CD4-positive, alpha-beta T cell treated with Interleukin-17A for 4 hours (primary cell): ENCODE results near the gene DUS1L.

ENCODE experiments used
- DNase-seq: peaks from one replicate; pipeline ENCODE4 v3.0.0-alpha.2; 2020; ENCODE audit warnings: mixed read lengths

DUS1L gene

DNA sequence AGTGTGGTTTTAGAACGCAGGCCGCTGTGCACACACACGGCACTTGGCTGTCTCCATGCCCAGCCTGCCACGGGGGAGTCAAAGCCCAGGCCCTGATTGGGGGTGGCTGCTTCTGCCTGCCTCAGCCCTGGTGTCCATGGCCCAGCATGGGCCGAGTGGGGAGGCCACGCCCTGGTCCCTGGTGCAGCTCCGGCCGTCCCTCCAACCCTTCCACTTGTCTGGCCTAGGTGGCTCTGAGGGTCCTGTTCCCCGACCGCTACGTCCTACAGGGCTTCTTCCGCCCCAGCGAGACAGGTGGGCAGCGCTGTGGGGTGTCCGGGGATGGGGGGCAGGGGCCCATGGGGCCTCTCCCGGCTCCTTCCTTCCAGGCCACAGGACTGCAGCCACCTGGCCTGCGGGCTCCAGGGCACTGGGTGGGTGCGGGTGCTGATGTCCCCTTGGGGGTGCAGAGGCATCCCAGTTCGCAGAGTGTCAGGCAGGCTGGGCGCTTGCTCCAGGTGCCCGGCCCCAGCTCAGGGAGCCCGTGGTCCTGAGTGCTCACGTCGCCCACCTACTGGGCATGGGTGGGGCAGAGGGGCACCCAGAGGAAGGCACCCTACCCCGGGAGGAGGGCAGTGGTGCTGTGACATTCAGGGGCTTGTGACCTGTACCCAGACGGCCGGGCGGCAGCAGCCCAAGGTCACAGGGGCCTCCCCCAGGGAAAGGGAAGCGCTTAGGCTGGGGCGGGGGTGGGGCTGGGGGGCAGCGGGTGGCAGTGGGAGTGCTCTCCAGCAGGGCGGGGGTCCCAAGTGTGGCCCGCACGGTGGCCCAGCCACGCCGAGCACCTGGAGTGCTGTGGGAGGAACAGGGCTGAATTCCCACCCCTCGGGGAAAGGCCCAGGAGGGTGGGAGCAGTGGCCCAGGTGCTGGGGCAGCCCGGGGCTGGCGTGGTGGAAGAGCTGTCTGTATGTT lies 54.8 kb downstream of the DUS1L start:
- DNase-seq, result no peak

DNA sequence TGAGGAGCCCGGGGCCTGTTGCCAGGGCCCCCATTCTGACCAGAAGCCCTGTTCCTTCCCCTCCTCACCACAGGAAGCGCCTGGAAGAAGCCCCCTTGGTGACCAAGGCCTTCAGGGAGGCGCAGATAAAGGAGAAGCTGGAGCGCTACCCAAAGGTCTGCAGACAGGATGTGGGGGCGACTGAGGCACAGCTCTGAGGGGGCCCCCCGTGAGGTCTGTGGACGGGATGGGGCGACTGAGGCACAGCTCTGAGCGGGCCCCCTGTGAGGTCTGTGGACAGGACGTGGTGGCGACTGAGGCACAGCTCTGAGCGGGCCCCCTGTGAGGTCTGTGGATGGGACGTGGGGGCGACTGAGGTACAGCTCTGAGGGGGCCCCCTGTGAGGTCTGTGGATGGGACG lies 56.2 kb downstream of the DUS1L start:
- no peak for DNase-seq

DNA sequence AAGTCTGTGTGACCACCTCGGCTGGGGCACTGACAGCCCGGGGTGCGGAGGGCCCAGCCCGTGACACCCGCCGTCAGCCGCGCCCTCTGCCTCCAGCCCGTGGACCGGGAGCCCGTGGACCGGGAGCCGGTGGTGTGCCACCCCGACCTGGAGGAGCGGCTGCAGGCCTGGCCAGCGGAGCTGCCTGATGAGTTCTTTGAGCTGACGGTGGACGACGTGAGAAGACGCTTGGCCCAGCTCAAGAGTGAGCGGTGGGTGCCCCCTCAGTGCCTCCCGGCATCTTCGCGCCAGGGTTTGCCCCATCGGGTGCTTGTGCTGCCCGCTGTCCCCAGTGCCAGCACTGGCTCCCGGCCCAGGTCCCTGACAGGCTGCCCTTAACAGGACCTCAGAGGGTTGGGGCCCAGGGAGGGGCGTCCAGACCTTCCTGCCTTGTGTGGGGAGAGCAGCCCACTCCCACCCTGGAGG lies 56.6 kb downstream of the DUS1L start:
- DNase-seq, result no peak

DNA sequence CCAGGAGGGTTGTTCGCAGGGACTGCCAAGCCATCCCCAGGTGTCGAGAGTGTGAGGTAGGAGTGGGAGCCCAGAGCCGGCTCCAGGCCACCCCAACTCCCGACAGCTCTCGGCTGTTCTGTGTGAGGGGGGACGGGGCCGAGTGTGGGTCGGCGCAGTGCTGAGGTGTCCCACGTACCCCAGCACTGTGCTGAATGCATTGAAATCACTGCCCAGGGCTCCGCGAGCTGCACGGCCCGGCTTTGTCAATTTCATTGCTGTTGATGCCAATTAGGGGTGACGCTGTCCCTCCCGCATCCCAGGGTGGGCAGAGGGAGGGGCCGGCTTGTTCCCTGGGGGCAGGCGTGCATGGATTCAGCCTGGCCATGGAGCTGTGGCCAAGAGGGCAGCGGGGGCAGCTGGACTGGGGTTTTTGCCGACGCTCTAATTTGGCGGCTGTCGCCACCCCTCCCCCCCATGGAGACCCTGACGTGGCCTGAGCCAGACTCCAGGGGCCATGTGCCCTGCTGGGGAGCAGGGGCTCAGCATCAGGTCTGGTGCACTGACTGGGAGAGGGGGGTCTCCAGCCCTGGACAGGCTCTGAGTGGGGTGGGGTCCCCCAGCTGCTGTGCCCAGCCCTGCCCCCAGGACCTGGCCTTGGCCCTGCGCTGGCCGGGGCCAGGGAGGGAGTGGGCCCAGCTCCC lies 57.2 kb downstream of the DUS1L start:
- no peak for DNase-seq
